A549 (cell line): ENCODE measurements around the gene AKR1A1.

Experiments
- BHLHE40 ChIP-seq: IDR thresholded peaks from 2 replicates; pipeline ENCODE4 v1.6.1; 2012; ENCODE audit warnings: low read depth, low read length, inconsistent platforms
- CEBPB ChIP-seq, 2 experiments: fragments of >200 bp in 1 of 2; sonication (Bioruptor Twin) in 1 of 2; formaldehyde crosslinking in 1 of 2; IDR thresholded peaks; 2 replicates each; pipeline ENCODE4 v1.6.1; 2012 to 2016
- EP300 ChIP-seq, 2 experiments: fragments of >200 bp; sonication (Bioruptor Twin); formaldehyde crosslinking; IDR thresholded peaks; 2 replicates in 1 of 2; 3 replicates in 1 of 2; pipeline ENCODE4 v1.6.1; 2016 to 2017
- HOXB13 ChIP-seq: fragments of 250-450 bp; sonication (Bioruptor Pico); IDR thresholded peaks from 2 replicates; pipeline ENCODE4 v1.5.0; 2020; ENCODE audit warnings: low read depth, mild to moderate bottlenecking, moderate library complexity
- MAFK ChIP-seq: fragments of 450-650 bp; IDR thresholded peaks from 2 replicates; pipeline ENCODE4 v1.6.1; 2014; ENCODE audit not compliant: partially characterized antibody
- POLR2A ChIP-seq: IDR thresholded peaks from 2 replicates; pipeline ENCODE4 v1.6.1; 2012; ENCODE audit warnings: mild to moderate bottlenecking, low read length
- POLR2AphosphoS2 ChIP-seq: conservative IDR thresholded peaks from 2 replicates; pipeline ENCODE4 v1.6.1; 2012; ENCODE audit warnings: low read length, improper control_type of control experiment, inconsistent platforms
- RAD21 ChIP-seq, 2 experiments: fragments of >200 bp in 1 of 2; sonication (Bioruptor Twin) in 1 of 2; formaldehyde crosslinking in 1 of 2; IDR thresholded peaks in 1 of 2; conservative IDR thresholded peaks in 1 of 2; 2 replicates in 1 of 2; 3 replicates in 1 of 2; pipeline ENCODE4 v1.6.1; 2012 to 2018; ENCODE audit warnings: inconsistent platforms in 1 of 2
- RFX5 ChIP-seq: fragments of 450-650 bp; IDR thresholded peaks from 2 replicates; pipeline ENCODE4 v1.7.1; 2014; ENCODE audit warnings: antibody characterized with exemption, mild to moderate bottlenecking, moderate library complexity
- TF ChIP-seq, protein P1 (sequence below): fragments of >200 bp; sonication (Bioruptor Twin); formaldehyde crosslinking; IDR thresholded peaks from 3 replicates; pipeline ENCODE4 v1.5.1; 2016
- TF ChIP-seq, protein P2 (sequence below): fragments of 200-600 bp; sonication (generic); IDR thresholded peaks from 2 replicates; pipeline ENCODE4 v1.6.1; 2016; ENCODE audit warnings: antibody characterized with exemption, mild to moderate bottlenecking, moderate library complexity
- TF ChIP-seq, protein P3 (sequence below): fragments of 450-650 bp; IDR thresholded peaks from 2 replicates; pipeline ENCODE4 v1.6.1; 2014; ENCODE audit warnings: antibody characterized with exemption
- TF ChIP-seq, protein P4 (sequence below): fragments of >200 bp; sonication (Bioruptor Twin); formaldehyde crosslinking; IDR thresholded peaks from 2 replicates; pipeline ENCODE4 v1.6.1; 2016

DNA sequence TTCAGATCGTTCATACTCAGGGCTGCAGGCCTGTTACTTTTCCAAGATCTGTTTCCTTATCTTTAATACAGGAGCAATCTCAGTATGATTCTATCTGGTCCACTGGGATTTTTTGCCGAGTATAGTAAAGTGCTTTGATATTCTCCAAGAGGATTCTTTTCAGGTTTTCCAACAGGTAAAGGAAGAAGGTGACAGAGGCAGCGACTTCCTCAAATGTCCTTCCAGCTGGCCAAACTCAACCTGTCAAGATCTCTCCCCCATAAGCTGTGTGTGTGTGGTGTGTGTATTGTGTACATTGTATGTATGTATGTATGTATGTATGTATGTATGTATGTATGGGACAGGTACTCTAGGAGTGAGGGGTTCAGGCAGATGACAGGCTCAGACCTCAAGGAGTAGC lies 1.1 kb downstream of the AKR1A1 start:
- TF ChIP-seq RFX5 (no peak), POLR2AphosphoS2 (no peak), EP300 (IDR thresholded peaks at IDR 0.05) (no peak), HOXB13 (no peak), POLR2A (no peak), RAD21 (conservative IDR thresholded peaks at IDR 0.05 in 1 of 2, IDR thresholded peaks at IDR 0.05 in 1 of 2) (no peak), CEBPB (IDR thresholded peaks at IDR 0.05) (no peak), MAFK (no peak), BHLHE40 (no peak)
- TF ChIP-seq, protein P1, sequence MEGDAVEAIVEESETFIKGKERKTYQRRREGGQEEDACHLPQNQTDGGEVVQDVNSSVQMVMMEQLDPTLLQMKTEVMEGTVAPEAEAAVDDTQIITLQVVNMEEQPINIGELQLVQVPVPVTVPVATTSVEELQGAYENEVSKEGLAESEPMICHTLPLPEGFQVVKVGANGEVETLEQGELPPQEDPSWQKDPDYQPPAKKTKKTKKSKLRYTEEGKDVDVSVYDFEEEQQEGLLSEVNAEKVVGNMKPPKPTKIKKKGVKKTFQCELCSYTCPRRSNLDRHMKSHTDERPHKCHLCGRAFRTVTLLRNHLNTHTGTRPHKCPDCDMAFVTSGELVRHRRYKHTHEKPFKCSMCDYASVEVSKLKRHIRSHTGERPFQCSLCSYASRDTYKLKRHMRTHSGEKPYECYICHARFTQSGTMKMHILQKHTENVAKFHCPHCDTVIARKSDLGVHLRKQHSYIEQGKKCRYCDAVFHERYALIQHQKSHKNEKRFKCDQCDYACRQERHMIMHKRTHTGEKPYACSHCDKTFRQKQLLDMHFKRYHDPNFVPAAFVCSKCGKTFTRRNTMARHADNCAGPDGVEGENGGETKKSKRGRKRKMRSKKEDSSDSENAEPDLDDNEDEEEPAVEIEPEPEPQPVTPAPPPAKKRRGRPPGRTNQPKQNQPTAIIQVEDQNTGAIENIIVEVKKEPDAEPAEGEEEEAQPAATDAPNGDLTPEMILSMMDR = no peak
- TF ChIP-seq, protein P2, sequence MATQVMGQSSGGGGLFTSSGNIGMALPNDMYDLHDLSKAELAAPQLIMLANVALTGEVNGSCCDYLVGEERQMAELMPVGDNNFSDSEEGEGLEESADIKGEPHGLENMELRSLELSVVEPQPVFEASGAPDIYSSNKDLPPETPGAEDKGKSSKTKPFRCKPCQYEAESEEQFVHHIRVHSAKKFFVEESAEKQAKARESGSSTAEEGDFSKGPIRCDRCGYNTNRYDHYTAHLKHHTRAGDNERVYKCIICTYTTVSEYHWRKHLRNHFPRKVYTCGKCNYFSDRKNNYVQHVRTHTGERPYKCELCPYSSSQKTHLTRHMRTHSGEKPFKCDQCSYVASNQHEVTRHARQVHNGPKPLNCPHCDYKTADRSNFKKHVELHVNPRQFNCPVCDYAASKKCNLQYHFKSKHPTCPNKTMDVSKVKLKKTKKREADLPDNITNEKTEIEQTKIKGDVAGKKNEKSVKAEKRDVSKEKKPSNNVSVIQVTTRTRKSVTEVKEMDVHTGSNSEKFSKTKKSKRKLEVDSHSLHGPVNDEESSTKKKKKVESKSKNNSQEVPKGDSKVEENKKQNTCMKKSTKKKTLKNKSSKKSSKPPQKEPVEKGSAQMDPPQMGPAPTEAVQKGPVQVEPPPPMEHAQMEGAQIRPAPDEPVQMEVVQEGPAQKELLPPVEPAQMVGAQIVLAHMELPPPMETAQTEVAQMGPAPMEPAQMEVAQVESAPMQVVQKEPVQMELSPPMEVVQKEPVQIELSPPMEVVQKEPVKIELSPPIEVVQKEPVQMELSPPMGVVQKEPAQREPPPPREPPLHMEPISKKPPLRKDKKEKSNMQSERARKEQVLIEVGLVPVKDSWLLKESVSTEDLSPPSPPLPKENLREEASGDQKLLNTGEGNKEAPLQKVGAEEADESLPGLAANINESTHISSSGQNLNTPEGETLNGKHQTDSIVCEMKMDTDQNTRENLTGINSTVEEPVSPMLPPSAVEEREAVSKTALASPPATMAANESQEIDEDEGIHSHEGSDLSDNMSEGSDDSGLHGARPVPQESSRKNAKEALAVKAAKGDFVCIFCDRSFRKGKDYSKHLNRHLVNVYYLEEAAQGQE = no peak
- TF ChIP-seq, protein P3, sequence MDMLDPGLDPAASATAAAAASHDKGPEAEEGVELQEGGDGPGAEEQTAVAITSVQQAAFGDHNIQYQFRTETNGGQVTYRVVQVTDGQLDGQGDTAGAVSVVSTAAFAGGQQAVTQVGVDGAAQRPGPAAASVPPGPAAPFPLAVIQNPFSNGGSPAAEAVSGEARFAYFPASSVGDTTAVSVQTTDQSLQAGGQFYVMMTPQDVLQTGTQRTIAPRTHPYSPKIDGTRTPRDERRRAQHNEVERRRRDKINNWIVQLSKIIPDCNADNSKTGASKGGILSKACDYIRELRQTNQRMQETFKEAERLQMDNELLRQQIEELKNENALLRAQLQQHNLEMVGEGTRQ = no peak
- TF ChIP-seq, protein P4, sequence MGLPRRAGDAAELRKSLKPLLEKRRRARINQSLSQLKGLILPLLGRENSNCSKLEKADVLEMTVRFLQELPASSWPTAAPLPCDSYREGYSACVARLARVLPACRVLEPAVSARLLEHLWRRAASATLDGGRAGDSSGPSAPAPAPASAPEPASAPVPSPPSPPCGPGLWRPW = no peak
